ENCODE measurements around the gene ANKS3.

The ANKS3 gene

GRCh38 chr16:4679850-4680636, 54.0 kb downstream of the ANKS3 start:
- TF ChIP-seq CTCF (conservative IDR thresholded peaks at IDR 0.05; ENCODE audit: low read depth, low read length): no peak
- H3K4me3 ChIP-seq (ENCODE audit: low read depth, low read length): no peak overlapping the region
- DNase-seq (ENCODE audit: low read depth): no peak

- no peak overlapping the region for H3K4me3 ChIP-seq (ENCODE audit: low read depth, low read length)
- TF ChIP-seq CTCF (conservative IDR thresholded peaks at IDR 0.05; ENCODE audit: low read depth, low read length): no peak
- DNase-seq (ENCODE audit: low read depth): no peak
Observed at GRCh38 chr16:4679156-4679849, 54.8 kb downstream of the ANKS3 start.

DNA sequence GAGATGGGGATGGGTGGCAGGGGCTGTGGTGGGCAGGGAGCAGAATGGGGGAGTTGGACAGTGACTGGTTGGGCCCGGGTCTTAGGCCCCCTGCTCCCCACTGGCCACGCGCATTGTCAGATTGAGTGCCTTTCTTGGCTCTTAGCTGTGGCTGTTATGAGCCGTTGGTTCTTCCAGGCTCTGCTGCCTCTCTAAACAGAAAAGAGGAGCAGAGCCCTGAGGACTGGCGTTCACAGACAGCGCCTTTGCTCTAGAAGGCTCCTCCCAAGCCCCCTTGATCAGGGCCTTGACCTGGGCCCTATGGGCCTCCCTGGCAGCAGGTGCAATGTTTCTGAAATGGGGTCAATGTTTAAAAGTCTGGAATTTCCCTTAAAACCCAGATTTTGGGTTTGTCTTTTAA, 55.5 kb downstream of the ANKS3 start:
- H3K4me3 ChIP-seq (ENCODE audit: low read depth, low read length): no peak overlapping the region
- TF ChIP-seq CTCF (conservative IDR thresholded peaks at IDR 0.05; ENCODE audit: low read depth, low read length): no peak
- DNase-seq (ENCODE audit: low read depth): no peak

- no peak overlapping the region for H3K4me3 ChIP-seq (ENCODE audit: low read depth, low read length)
- no peak for DNase-seq (ENCODE audit: low read depth)
- TF ChIP-seq CTCF (conservative IDR thresholded peaks at IDR 0.05; ENCODE audit: low read depth, low read length): no peak
Observed at GRCh38 chr16:4677994-4678393, 56.1 kb downstream of the ANKS3 start.

DNA sequence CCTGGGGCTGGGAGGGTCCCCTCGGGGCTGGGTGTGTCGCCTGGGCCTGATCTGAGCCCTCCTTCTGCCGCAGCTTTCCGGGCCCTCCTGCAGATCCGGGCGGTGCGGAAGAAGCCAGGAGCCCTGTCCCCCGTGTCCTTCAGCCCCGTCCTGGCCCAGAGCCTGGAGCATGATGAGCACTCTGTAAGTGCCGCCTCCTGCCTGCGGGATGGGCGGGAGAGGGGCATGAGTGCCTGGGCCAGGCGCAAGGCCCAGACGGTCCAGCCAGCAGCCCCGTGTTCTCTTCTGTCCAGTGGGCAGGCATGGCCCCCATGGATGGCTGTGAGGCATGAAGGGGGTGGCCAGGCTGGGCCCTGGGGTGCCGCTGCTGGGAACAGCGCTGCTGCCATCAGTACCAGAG, 56.7 kb downstream of the ANKS3 start:
- TF ChIP-seq CTCF (conservative IDR thresholded peaks at IDR 0.05; ENCODE audit: low read depth, low read length): no peak
- DNase-seq (ENCODE audit: low read depth): no peak
- no peak overlapping the region for H3K4me3 ChIP-seq (ENCODE audit: low read depth, low read length)

DNA sequence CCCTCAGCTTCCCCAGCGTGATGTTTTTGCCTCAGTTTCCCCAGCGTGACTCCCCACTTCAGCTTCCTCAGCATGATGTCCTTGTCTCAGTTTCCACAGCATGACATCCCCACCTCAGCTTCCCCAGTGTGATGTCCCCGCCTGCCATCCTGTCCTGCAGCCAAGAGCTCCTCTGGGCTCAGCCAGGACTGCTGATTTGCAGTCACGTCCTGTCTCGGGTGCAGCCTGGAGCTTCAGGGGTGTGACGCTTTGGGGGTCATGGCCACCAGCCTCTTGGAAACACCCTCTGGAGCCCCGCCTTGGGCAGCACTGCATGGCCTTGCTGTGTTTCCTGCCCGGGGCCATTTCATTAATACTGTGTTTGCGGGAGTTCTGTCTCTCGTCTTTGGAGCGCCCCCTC, 57.2 kb downstream of the ANKS3 start:
- no peak for TF ChIP-seq CTCF (conservative IDR thresholded peaks at IDR 0.05; ENCODE audit: low read depth, low read length)
- H3K4me3 ChIP-seq (ENCODE audit: low read depth, low read length): no peak overlapping the region
- DNase-seq (ENCODE audit: low read depth): no peak
